ENCODE data around the gene PRMT3. TPM values are rescaled to one million over a fixed set of nuclear protein-coding genes. Genes with fewer than 3 reads are reported as not detected.
"Not testable (repeated sequence)": the region's sequence is repeated elsewhere in the genome, so short reads cannot be mapped to it uniquely, and the experiment has no call there.

PRMT3 gene
- total RNA-seq, 4 donors from 2014 or later = 10.5 to 42.1 (median 16.2) TPM

- Histone ChIP-seq H3K4me1 (peaks cover 0 to 24% (median under 1%) of the 10 kb centered on the region in 4 donors), H3K27me3 (no peaks in the 10 kb centered on the region), H3K9me3 (no peaks in the 10 kb centered on the region), H3K4me3 (no peak overlapping the region), H3K36me3 (peaks cover 0 to 42% (median 0%) of the 10 kb centered on the region in 3 donors), H3K27ac (no peak overlapping the region)
- no peak for DNase-seq
- no peak for TF ChIP-seq POLR2A (IDR thresholded peaks at IDR 0.05)
- no peak for TF ChIP-seq CTCF (IDR thresholded peaks at IDR 0.05)
Observed at GRCh38 chr11:20372081-20372626, 15.4 kb upstream of the PRMT3 start.

DNA sequence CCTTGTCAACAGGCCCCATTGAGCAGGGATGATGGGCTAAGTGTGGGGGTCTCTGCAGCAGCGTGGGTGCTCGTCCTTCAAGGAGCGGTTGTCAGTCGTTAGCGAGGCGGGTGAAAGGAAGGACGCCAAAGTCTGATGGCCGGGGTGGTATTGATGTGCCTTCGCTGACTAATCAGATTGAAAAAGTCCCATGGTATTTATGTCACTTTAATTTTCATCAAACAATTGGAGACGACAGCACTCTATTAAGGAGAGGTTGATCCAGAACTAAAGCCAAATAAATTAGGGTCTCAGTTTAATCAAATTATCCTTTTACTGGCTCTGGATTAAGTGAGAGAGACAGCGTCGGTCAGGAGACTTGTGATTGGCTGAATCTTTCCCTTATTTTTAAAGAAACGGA, 14.4 kb upstream of the PRMT3 start:
- no peak overlapping the region for H3K27ac ChIP-seq
- H3K4me3 ChIP-seq = no peak overlapping the region
- DNase-seq = no peak
- H3K27me3 ChIP-seq = no peaks in the 10 kb centered on the region
- no peaks in the 10 kb centered on the region for H3K9me3 ChIP-seq
- peaks cover 0 to 17% (median 0%) of the 10 kb centered on the region in 4 donors for H3K4me1 ChIP-seq
- TF ChIP-seq POLR2A (IDR thresholded peaks at IDR 0.05) (no peak), CTCF (IDR thresholded peaks at IDR 0.05) (no peak)
- peaks cover 0 to 52% (median 0%) of the 10 kb centered on the region in 3 donors for H3K36me3 ChIP-seq

DNA sequence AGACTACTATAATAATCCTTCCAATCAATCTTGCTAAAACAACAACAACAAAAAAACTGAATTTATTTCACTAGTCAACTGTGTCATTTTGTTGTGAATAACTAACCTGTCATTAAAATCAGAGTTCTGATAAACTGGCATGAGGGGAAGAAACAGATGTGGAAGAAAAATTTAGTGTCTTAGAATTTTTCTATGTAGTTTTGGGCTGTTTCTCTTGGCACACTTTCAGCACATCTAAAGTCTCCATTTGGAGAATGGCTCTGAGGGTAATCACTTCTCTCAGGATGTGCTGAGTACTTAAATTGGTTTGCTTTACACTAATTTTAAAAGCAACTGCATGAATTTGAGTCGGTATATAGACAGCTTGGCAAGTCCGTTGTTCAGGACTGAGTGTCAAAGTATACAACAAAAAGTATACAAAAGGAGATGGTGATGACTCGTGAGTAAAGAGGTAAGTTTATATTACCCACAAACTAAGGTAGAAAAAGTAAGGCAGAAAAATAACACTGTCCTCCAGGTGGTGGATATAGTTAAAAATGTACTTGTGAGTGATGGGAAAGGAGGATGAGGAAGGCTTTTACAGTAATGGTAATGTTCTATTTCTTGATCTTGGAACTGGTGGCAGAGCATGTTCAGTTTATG, 13.8 kb upstream of the PRMT3 start:
- Histone ChIP-seq H3K9me3 (no peaks in the 10 kb centered on the region), H3K27me3 (no peaks in the 10 kb centered on the region), H3K36me3 (peaks cover 0 to 58% (median 0%) of the 10 kb centered on the region in 3 donors), H3K4me1 (peaks cover 0 to 14% (median 0%) of the 10 kb centered on the region in 4 donors), H3K4me3 (no peak overlapping the region), H3K27ac (no peak overlapping the region)
- TF ChIP-seq POLR2A (IDR thresholded peaks at IDR 0.05) (no peak), CTCF (IDR thresholded peaks at IDR 0.05) (no peak)
- DNase-seq = no peak

GRCh38 chr11:20374741-20375300, 12.7 kb upstream of the PRMT3 start:
- TF ChIP-seq CTCF (IDR thresholded peaks at IDR 0.05) (no peak), POLR2A (IDR thresholded peaks at IDR 0.05) (no peak)
- Histone ChIP-seq H3K9me3 (no peaks in the 10 kb centered on the region), H3K27ac (peak overlapping the region in 2 of 4 donors; percentile 20 to 71), H3K27me3 (no peaks in the 10 kb centered on the region), H3K4me1 (peaks cover 0 to 14% (median 0%) of the 10 kb centered on the region in 4 donors), H3K36me3 (peaks cover 0 to 67% (median 0%) of the 10 kb centered on the region in 3 donors), H3K4me3 (no peak overlapping the region)
- DNase-seq = peak in 2 of 3 donors; percentile 63 to 70

DNA sequence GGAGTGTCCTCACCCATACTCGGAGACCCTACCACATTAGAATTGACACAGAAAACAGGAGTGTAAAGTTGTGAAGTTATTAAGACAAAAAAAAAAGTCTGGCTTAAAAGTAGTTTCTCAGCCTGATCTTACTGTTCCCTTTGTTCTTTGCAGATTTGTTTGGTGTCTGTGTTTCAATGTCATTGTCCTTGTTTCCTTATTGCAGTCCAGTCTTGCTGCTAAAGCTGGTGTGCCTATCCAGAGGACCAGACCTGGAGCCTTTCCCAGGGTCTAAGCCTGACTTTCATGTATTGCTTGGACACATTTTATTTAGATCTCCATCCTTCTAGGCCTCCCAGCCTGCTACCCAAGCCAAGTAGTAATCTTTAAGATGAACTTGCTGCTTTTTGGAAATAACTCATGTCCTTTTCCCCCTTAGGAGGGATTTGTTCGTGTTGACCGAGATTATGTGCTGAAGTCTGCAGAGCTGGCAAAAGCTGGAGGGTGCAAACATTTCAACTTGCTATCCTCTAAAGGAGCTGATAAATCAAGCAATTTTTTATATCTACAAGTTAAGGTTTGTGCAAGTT, 11.3 kb upstream of the PRMT3 start:
- no peak overlapping the region for H3K4me3 ChIP-seq
- no peak overlapping the region for H3K27ac ChIP-seq
- peaks cover 0 to 14% (median 0%) of the 10 kb centered on the region in 4 donors for H3K4me1 ChIP-seq
- peaks cover 0 to 61% (median 0%) of the 10 kb centered on the region in 3 donors for H3K36me3 ChIP-seq
- no peak for TF ChIP-seq CTCF (IDR thresholded peaks at IDR 0.05)
- TF ChIP-seq POLR2A (IDR thresholded peaks at IDR 0.05) = no peak
- no peak for DNase-seq
- no peaks in the 10 kb centered on the region for H3K27me3 ChIP-seq
- H3K9me3 ChIP-seq = no peaks in the 10 kb centered on the region

DNA sequence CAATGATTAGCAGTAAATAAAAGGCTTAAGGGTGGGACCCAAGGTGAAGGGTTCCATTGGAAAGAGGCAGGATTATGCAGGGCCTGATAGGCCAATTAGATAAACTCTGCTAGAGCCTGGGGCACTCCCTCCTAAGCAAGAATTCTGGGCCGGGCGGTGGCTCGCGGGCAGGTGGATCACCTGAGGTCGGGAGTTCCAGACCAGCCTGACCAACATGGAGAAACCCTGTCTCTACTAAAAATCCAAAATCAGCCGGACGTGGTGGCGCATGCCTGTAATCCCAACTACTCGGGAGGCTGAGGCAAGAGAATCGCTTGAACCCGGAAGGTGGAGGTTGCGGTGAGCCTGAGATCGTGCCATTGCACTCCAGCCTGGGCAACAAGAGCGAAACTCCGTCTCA, 1.5 kb upstream of the PRMT3 start:
- not testable (repeated sequence) for H3K4me1 ChIP-seq, H3K27ac ChIP-seq, H3K27me3 ChIP-seq, DNase-seq, H3K4me3 ChIP-seq, H3K9me3 ChIP-seq
- peaks cover 0 to 31% (median 0%) of the 10 kb centered on the region in 3 donors for H3K36me3 ChIP-seq
